Mucosa of rectum (tissue), 2 donors: ENCODE data around the gene ARNT2.
"Not testable (repeated sequence)": the region's sequence is repeated elsewhere in the genome, so short reads cannot be mapped to it uniquely, and the experiment has no call there.

Source experiments
- H3K27ac ChIP-seq, 2 donors: one replicate each; pipeline ENCODE4 v1.7.0; 2013; ENCODE audit warnings: inconsistent platforms in 2 of 2, low read depth in 2 of 2, low read length in 2 of 2
- H3K27me3 ChIP-seq, 2 donors: one replicate each; pipeline ENCODE4 v1.7.0; 2013; ENCODE audit warnings: low read length in 2 of 2; ENCODE audit not compliant: control insufficient read depth in 2 of 2, insufficient read depth in 2 of 2
- H3K36me3 ChIP-seq, 2 donors: one replicate each; pipeline ENCODE4 v1.7.0; 2013; ENCODE audit warnings: low read length in 2 of 2; ENCODE audit not compliant: control insufficient read depth in 2 of 2, insufficient read depth in 2 of 2
- H3K4me1 ChIP-seq, 2 donors: one replicate each; pipeline ENCODE4 v1.7.0; 2013; ENCODE audit warnings: low read length in 2 of 2, mild to moderate bottlenecking in 1 of 2; ENCODE audit not compliant: control insufficient read depth in 2 of 2, insufficient read depth in 2 of 2
- H3K4me3 ChIP-seq, 2 donors: one replicate each; pipeline ENCODE4 v1.7.0; 2013; ENCODE audit warnings: low read length in 2 of 2
- H3K9ac ChIP-seq, 2 donors: one replicate each; pipeline ENCODE4 v1.7.0; 2013; ENCODE audit warnings: low read length in 2 of 2, low read depth in 1 of 2, mild to moderate bottlenecking in 1 of 2
- H3K9me3 ChIP-seq, 2 donors: one replicate each; pipeline ENCODE4 v1.7.0; 2013; ENCODE audit warnings: low read length in 2 of 2; ENCODE audit not compliant: control insufficient read depth in 2 of 2
- donor health status: healthy.
- donor health status: Normal muscosa, but diverticular disease.

The ARNT2 gene

DNA sequence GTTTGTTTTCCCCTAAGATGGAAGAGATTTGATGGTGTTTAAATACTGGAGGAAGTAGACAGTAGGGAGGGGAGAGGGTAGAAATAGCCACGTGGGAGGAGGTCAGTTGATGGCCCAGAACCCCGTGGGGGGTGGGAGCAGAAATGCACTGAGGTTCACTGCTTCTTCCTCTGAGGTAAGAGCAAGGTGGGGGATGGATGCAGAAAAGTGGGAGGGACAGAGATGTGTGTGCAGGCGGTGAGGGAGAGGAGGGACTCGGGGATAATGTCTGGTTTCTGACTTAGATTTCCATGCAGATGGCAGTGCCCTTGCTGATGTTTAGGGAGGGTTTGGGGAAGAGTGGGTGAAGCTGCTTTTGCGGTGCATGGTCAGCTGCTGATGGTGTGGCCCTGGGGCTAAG lies 102.9 kb downstream of the ARNT2 start:
- Histone ChIP-seq H3K9ac (no peak overlapping the region), H3K27ac (no peak overlapping the region), H3K4me1 (no peaks in the 10 kb centered on the region), H3K4me3 (no peak overlapping the region), H3K9me3 (no peaks in the 10 kb centered on the region), H3K36me3 (no peaks in the 10 kb centered on the region), H3K27me3 (no peaks in the 10 kb centered on the region)

- no peaks in the 10 kb centered on the region for H3K36me3 ChIP-seq
- no peak overlapping the region for H3K27ac ChIP-seq
These were observed 103.6 kb downstream of the ARNT2 start for GRCh38 chr15:80507638-80508316.

DNA sequence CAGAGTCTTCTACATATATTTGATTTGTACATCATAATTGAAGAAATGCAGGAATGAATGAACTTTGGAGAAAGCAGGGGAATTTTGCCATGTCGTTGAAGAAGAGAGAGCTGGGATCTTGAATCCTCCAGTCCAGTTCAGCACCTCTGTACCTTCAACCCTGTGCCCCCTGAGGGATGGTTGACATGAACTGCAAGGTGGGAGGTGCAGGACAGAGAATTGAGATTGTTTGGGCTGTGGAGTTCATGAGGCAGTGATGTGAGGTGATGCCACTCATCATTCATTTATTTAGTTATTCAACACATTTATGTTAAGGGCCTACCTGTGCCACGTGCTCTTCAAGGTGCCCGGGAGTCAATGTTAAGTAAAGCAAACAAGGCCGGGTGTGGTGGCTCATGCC lies 104.6 kb downstream of the ARNT2 start:
- Histone ChIP-seq H3K9me3 (no peaks in the 10 kb centered on the region), H3K27me3 (no peaks in the 10 kb centered on the region), H3K4me3 (no peak overlapping the region), H3K36me3 (no peaks in the 10 kb centered on the region), H3K9ac (no peak overlapping the region), H3K27ac (no peak overlapping the region), H3K4me1 (no peaks in the 10 kb centered on the region)

More at GRCh38 chr15:80507638-80508316, 103.6 kb downstream of the ARNT2 start:
- no peaks in the 10 kb centered on the region for H3K4me1 ChIP-seq
- no peak overlapping the region for H3K9ac ChIP-seq
- H3K9me3 ChIP-seq = no peaks in the 10 kb centered on the region
- H3K27me3 ChIP-seq = no peaks in the 10 kb centered on the region
- H3K4me3 ChIP-seq = no peak overlapping the region

DNA sequence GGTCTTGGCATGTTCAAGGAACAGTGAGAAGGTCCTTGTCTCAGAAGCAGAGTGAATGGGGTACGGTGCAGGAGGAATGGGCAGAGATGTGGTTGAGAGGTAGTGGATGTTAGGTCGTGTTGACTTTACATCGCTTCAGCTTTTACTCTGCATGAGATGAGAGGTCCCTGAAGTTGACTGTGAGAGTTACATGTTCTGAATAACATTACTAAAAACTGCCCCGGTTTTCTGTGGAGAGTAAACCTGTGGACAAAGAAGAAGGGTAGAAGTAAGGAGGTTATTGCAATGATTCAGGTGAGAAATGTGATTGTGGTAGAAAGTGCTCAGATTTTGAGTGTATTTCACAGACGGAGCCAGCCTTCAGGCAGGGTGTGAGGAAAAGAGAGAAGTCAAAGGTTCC lies 105.6 kb downstream of the ARNT2 start:
- Histone ChIP-seq H3K36me3 (no peaks in the 10 kb centered on the region), H3K4me1 (no peaks in the 10 kb centered on the region), H3K9ac (no peak overlapping the region), H3K27me3 (no peaks in the 10 kb centered on the region), H3K27ac (no peak overlapping the region), H3K4me3 (no peak overlapping the region), H3K9me3 (no peaks in the 10 kb centered on the region)

DNA sequence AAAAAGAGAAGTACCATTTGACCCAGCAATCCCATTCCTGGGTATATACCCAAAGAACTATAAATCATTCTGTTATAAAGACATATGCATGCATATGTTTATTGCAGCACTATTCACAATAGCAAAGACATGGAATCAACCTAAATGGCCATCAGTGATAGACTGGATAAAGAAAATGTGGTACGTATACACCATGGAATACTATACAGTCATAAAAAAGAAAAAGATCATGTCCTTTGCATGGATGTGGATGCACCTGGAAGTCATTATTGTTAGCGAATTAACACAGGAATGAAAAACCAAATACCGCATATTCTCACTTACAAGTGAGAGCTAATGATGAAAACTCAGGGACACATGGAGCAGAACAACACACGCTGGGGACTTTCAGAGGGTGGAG lies 106.8 kb downstream of the ARNT2 start:
- H3K27me3 ChIP-seq, H3K9me3 ChIP-seq, H3K36me3 ChIP-seq, H3K27ac ChIP-seq, H3K9ac ChIP-seq, H3K4me3 ChIP-seq, H3K4me1 ChIP-seq: not testable (repeated sequence)

DNA sequence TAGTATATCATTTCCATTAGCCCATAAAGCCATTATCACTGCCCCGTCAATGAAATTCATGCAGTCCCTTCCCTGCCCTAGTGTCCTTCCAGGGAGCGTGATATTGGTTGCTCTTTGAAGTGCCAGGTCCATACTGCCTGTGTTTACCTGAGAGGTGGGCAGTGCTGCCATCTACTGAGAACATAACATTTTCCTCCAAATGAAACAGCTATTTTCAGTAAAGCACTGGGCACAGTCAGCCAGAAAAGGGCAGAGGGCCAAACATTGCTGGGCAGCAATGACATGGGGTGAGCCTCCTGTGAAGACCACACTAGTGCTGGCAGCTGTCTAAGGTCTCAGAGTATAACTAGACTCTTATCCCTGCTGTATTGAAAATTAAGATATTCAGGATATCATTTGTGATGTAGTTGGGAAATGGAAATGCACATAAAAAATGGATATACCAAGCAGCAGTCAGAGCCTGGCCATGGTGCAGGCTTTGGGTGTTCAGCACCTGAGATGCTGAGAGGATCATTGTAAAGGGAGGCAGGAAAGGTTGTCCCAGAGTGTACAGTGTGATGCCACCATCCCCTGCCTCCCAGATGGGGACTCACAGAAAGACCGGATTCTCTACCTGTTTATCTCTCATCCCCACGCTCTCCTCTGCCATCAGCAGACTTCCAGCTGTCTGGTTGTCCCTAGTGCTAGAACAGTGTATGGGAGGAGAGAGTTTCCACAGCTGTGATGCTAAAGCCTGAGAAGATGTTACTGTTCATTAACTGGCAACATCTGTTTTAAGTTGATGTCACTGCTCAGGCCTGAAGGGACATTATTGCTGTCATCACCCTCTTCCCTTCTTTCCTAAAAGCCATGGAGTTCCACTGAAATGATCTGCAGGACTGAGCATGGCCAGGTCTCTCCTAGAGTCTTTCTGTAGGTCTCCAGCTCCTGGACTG lies 108.8 kb downstream of the ARNT2 start:
- Histone ChIP-seq H3K9me3 (no peaks in the 10 kb centered on the region), H3K27me3 (no peaks in the 10 kb centered on the region), H3K27ac (no peak overlapping the region), H3K4me3 (no peak overlapping the region), H3K4me1 (no peaks in the 10 kb centered on the region), H3K36me3 (no peaks in the 10 kb centered on the region), H3K9ac (no peak overlapping the region)

GRCh38 chr15:80514071-80514780 lies 110.0 kb downstream of the ARNT2 start:
- no peak overlapping the region for H3K4me3 ChIP-seq
- H3K36me3 ChIP-seq = no peaks in the 10 kb centered on the region
- H3K27ac ChIP-seq = no peak overlapping the region
- no peak overlapping the region for H3K9ac ChIP-seq
- H3K4me1 ChIP-seq = no peaks in the 10 kb centered on the region
- H3K27me3 ChIP-seq = no peaks in the 10 kb centered on the region
- H3K9me3 ChIP-seq = no peaks in the 10 kb centered on the region

DNA sequence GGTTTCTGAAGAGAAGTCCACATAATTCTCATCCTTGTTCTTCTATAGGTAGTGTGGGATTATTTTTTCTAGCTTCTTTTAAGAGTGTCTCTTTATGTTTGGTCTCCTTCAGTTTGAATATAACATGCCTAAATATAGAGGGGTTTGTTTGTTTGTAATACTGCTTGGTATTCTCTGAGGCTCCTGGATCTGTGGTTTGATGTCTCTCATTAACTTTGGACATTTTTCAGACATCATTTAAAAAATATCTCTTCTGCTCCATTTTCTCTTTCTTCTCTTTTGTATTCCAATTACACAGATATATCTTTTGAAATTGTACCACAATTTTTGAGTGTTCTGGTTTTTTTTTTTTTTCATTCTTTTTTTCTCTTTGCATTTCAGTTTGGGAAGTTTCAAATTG lies 113.1 kb downstream of the ARNT2 start:
- H3K27me3 ChIP-seq = no peaks in the 10 kb centered on the region
- no peak overlapping the region for H3K4me3 ChIP-seq
- no peaks in the 10 kb centered on the region for H3K9me3 ChIP-seq
- no peaks in the 10 kb centered on the region for H3K4me1 ChIP-seq
- H3K27ac ChIP-seq = no peak overlapping the region
- no peak overlapping the region for H3K9ac ChIP-seq
- H3K36me3 ChIP-seq = no peaks in the 10 kb centered on the region

DNA sequence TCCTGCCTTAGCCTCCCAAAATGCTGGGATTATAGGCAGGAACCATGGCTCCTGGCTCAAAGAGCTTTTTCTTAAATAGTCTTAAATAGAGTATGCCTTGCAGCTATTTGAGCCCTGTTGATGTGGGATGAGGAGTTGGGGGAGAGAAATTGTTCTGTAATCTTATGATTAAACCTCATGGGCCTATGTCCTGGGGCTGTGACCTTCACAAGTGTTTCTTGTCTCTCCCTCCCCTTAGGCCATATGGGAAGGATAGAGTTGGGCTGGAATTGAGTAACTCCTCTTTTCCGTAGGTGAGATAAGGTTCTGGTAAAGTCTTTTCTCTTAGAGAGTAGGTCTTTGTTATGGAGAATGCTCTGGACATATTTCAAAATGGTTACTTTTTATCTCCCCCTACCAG lies 114.3 kb downstream of the ARNT2 start:
- H3K27me3 ChIP-seq = no peaks in the 10 kb centered on the region
- H3K9ac ChIP-seq = no peak overlapping the region
- no peaks in the 10 kb centered on the region for H3K36me3 ChIP-seq
- H3K4me1 ChIP-seq = no peaks in the 10 kb centered on the region
- no peak overlapping the region for H3K4me3 ChIP-seq
- H3K9me3 ChIP-seq = no peaks in the 10 kb centered on the region
- H3K27ac ChIP-seq = no peak overlapping the region

- H3K9me3 ChIP-seq = no peaks in the 10 kb centered on the region
- no peak overlapping the region for H3K27ac ChIP-seq
- H3K4me3 ChIP-seq = no peak overlapping the region
- no peak overlapping the region for H3K9ac ChIP-seq
- H3K27me3 ChIP-seq = no peaks in the 10 kb centered on the region
- no peaks in the 10 kb centered on the region for H3K4me1 ChIP-seq
- H3K36me3 ChIP-seq = no peaks in the 10 kb centered on the region
These were observed 119.6 kb downstream of the ARNT2 start for GRCh38 chr15:80523746-80524145.
